T-helper 1 cell treated with Interleukin-12 subunit alpha and Interleukin-12 subunit beta and Interleukin-4 antibody, amounts not matched to agents 30 μg/mL and 1 μg/mL, for 36 hours (primary cell): ENCODE results near the gene CDCA4.
A peak's percentile ranks its signal among the peaks of the same experiment; 100 is the strongest.

Source experiments
- H3K27ac Mint-ChIP-seq: one replicate; pipeline ENCODE4 v1.8.0; 2021; ENCODE audit warnings: mild to moderate bottlenecking, mixed read lengths
- H3K27me3 Mint-ChIP-seq: one replicate; pipeline ENCODE4 v1.8.0; 2021; ENCODE audit warnings: low read depth, mixed read lengths
- H3K36me3 Mint-ChIP-seq: one replicate; pipeline ENCODE4 v1.8.0; 2021; ENCODE audit warnings: low read depth, mixed read lengths
- H3K4me1 Mint-ChIP-seq: one replicate; pipeline ENCODE4 v1.8.0; 2021; ENCODE audit warnings: low read depth, mixed read lengths
- H3K4me3 Mint-ChIP-seq: one replicate; pipeline ENCODE4 v1.8.0; 2021; ENCODE audit warnings: mild to moderate bottlenecking, moderate library complexity, mixed read lengths
- H3K9me3 Mint-ChIP-seq: one replicate; pipeline ENCODE4 v1.8.0; 2021; ENCODE audit warnings: mixed read lengths

The CDCA4 gene

DNA sequence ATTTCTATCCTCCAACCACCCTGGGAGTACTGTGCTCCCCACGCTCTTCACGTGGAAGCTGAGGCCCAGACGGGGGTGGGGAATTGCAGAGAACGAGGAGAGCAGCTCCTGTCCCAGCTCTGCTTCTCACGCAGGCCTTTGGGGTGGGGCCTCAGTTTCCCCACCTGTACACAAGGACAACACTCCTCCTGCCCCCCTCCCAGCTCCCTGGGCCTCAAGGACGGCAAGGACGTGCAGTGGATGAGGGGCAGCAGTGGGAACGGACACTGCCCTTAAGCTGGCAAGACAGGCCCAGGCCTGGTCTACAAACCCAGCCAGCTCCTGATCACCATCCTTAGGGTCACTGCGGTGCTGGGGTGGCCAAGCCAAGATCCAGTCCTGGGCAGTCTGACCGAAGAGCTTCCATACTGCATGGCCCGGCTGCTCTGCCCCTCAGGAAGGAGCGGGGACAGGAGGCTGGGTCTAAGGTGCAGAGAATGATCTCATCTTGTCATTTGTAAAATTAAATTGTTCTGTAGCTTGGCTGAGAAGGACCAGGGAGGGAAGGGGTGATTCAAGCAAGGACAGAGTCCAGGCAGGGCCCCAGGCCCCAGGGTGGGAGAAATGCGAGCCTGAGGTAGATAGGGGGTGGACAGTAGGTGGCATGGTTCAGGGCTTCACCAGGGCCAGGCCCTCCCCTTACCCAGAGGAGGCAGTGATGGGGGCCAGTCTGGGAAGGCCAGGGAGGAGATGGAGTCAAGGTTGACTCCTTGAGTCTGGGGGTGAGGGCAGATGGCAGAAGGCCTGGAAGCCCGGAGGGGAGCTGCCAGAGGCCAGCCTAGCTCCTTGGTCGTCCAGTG lies 36.6 kb downstream of the CDCA4 start:
- peaks cover 16% of the 10 kb centered on the region for H3K27me3 Mint-ChIP-seq
- H3K4me1 Mint-ChIP-seq: peaks cover 5% of the 10 kb centered on the region
- peak overlapping the region; percentile 63 for H3K4me3 Mint-ChIP-seq
- no peaks in the 10 kb centered on the region for H3K9me3 Mint-ChIP-seq
- no peaks in the 10 kb centered on the region for H3K36me3 Mint-ChIP-seq
- peak overlapping the region; percentile 72 for H3K27ac Mint-ChIP-seq

DNA sequence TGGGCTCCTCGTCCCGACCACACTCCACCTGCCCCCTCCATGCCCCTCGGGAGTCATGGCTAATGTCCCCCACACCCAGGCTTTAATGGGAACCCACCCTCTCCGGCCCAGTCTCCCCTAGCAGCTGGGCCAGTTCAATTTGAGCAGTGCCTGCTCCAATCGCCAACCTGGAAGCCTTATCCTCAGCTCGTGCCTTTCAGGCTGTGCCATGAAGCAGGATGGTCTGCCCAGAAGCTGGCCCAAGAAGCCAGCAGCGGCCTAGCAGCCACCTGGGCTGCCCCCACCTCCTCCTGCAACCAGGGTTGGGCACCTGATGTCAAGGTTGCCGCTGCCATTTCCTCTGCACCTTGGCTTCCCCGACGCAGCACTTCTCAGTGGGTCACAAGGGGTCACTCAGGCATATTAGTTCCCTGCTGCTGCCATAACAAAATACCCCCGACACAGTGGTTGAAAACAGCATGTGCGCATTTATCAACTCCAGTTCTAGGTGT lies 37.6 kb downstream of the CDCA4 start:
- H3K27me3 Mint-ChIP-seq: peaks cover 25% of the 10 kb centered on the region
- H3K4me1 Mint-ChIP-seq: peaks cover 7% of the 10 kb centered on the region
- no peak overlapping the region for H3K4me3 Mint-ChIP-seq
- no peaks in the 10 kb centered on the region for H3K36me3 Mint-ChIP-seq
- no peak overlapping the region for H3K27ac Mint-ChIP-seq
- no peaks in the 10 kb centered on the region for H3K9me3 Mint-ChIP-seq

DNA sequence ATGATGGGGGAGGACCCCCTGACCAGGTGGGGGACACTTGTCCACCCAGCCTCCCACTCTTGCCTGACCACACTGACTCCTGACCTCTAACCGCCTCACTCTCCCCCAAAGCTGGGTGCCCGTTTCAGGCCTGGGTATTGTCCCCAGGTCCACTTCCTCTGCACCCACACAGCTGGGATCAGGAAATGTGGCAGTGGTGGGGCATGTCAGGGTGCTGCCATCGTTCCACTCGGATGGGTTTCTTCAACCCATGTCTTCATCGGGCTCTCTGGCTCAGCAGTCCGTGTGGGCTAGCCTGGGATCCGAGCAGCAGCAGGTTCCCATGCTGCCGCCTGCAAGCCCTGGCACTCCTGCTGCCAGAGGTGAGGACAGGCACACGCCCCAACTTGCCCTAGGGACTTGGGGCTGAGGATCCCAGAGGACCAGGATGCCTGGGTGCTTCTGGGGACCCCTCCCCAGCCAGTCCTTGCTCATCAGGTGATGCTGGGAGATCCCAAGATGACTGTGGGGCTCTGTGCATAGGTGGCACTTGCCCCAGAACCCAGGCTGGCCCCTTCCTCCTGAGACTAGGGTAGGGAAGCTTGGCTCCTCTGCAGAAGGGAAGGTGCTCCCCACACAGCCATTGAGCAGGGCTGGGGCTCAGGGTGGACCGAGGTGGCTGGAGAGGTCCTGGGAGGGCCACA lies 38.2 kb downstream of the CDCA4 start:
- Mint-ChIP-seq H3K27me3 (peaks cover 27% of the 10 kb centered on the region), H3K27ac (no peak overlapping the region), H3K9me3 (no peaks in the 10 kb centered on the region)

DNA sequence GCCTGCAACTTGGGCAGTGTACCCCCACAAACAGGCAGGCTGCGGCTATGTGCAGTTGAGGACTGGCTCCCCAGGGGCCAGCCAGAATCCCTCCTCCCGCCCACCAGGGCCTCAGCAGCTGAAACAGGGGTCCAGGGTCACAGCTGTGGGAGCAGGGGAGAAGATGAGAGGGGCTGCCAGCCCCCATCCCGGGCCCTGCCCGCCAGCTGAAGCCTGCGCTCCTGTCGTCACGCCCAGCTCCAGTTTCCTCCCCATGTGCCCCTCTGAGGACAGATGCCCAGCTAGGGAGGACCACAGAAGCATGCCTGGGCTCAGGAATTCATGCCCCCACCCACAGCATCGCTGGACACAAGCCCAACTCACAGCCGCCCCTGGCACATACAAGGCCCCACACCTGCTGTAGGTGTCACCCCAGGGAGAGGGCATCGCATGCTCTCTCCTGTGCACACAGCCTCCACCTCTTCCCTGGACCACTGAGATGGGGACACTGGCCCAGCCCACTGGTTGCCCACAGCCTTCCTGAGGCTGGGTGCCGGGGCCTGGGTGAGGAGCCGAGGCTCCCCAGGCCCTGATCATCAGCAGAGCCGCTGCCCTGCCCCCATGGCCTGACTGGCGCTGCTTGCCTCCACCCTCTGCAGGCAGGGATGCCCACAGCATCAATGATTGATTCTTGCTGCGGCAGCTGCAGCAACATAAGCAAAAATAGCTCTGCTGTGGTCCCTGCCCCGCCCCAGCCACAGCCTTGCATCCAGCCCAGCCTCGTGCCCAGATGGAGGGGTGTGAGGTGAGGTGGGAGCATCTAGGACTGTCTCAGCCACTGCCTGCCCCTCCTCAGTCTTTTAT lies 39.0 kb downstream of the CDCA4 start:
- Mint-ChIP-seq H3K4me1 (peaks cover 4% of the 10 kb centered on the region), H3K9me3 (no peaks in the 10 kb centered on the region), H3K27ac (no peak overlapping the region)

More for the DNA sequence above, 38.2 kb downstream of the CDCA4 start:
- H3K4me1 Mint-ChIP-seq: peaks cover 7% of the 10 kb centered on the region
- no peak overlapping the region for H3K4me3 Mint-ChIP-seq
- no peaks in the 10 kb centered on the region for H3K36me3 Mint-ChIP-seq

DNA sequence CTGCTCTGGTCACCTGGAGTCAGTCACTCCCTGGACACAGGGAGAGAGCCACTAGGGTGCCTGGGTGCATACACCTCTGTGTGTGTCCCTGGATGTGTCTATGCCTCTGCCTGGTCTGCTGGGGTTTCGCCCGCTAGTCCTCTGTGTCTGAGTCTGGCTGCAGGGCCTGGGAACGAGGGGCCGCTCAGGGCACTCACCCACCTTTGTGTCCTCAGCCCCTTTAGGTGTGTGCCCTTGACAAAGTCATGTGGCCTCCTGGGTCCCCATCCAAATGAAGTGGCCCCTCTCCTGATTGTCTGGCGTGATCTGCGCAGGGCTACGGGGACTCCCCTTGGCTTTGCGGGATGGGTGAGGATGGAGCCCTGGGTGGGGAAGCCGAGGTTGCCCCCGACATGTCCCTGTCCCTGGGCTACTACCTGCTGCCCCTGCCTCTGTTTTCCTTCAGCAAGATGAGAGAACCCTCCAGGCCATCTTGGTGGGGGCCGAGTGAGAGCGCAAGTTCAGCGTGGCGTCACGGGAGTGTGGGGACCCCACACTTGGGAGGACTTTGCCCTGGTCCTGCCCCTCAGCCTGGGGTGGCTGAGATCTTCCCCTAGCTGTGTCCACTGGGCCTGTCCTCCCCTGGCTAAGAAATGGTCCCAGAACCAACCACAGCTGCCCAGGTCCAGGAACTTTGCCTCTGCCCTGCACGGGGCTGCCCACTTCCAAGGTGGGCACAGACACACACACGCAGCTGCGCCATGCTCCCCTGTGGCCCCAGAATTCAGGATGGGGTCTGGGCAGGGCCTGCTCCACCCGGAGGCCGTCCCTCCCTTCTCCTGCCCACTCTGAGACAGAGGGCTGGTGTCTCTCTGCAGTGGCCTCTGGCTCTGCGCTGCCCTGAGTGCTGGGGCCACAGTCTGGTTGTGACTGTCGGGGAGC lies 40.0 kb downstream of the CDCA4 start:
- no peak overlapping the region for H3K27ac Mint-ChIP-seq
- no peaks in the 10 kb centered on the region for H3K36me3 Mint-ChIP-seq
- H3K9me3 Mint-ChIP-seq: no peaks in the 10 kb centered on the region

More for the DNA sequence above, 39.0 kb downstream of the CDCA4 start:
- Mint-ChIP-seq H3K4me3 (no peak overlapping the region), H3K27me3 (peaks cover 28% of the 10 kb centered on the region), H3K36me3 (no peaks in the 10 kb centered on the region)

DNA sequence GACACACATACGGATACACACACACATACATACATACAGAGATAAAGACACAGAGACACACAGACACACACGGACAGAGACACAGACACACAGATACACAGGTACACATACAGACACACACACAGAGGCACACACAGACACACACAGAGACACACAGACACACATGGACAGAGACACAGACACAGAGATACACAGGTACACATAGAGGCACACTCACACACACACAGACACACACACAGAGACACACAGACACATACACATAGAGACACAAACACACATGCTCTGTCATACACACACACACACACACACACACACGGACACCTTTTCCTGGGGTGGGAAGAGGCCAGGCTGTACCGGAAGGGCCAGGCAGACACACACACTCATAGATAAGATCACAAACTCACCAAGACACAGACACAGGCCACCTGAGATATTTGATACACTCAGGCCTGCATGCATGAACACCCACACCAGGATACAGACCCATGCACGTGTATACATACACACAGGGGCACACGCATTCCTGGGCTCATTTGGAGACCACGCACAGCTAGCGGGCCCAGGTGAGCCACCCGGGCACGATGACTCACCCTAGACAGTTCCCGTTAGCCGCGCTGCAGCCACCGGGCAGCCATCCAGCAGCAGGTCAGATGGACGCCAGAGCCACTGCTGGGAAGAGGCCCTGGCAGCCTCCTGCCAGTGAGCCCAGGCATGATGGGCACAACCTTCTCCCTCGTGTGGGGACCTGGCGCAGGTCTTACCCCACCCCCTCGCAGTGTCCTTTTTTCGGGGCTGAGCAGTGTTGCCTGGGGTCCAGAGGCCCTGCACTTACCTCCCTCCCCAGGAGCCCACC lies 40.9 kb downstream of the CDCA4 start:
- no peaks in the 10 kb centered on the region for H3K36me3 Mint-ChIP-seq
- H3K27ac Mint-ChIP-seq: no peak overlapping the region
- no peaks in the 10 kb centered on the region for H3K9me3 Mint-ChIP-seq
- H3K27me3 Mint-ChIP-seq: peaks cover 29% of the 10 kb centered on the region
- peaks cover 7% of the 10 kb centered on the region for H3K4me1 Mint-ChIP-seq
- H3K4me3 Mint-ChIP-seq: no peak overlapping the region

More for the DNA sequence above, 40.0 kb downstream of the CDCA4 start:
- no peak overlapping the region for H3K4me3 Mint-ChIP-seq
- peaks cover 7% of the 10 kb centered on the region for H3K4me1 Mint-ChIP-seq
- H3K27me3 Mint-ChIP-seq: peaks cover 29% of the 10 kb centered on the region

DNA sequence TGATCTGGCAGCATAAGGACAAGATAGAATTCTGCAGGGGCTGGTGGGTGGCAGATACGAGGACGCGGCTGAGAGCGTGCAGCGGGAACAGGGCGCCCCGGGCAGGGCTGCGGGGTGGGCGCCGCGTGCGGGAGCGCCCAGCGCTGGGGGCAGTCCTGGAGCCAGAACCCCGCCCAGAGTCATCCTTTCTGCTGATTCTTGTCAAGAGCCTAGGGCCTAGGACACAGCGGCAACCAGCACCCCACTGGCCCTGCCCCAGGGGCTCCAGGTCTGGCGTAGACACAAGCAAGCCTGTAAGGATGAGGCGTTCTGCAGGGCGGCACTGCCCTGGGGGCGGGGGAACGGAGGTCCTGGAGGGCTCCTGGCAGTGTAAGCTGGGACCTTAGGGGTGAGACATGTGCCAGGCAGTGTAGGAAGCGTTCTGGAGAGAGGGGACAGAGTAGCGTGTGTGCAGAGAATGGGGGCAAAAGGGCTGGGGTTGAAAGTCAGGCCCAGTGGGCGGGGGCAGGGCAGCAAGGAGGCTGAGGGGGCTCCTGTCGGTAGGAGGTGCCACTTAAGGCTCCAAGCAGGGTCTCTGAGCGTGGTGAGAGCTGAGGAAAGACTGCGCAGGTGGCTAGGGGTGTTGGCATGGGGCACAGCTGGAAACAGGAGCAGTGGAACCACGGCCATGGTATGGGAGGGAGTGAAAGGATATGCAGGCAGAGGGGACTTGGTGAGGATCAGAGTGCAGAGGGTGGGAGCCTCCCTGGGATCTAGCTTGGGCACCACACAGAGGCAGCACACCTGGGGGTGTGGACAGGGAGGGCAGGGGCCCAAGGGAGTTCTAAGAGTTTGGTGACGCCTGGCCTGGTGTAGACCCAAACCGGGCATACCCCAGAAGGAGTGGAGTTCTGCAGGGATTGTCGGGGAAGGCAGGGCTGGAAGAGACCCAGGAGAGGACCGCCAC lies 41.9 kb downstream of the CDCA4 start:
- Mint-ChIP-seq H3K27ac (no peak overlapping the region), H3K27me3 (peaks cover 29% of the 10 kb centered on the region), H3K4me3 (peak overlapping the region; percentile 49), H3K4me1 (peaks cover 7% of the 10 kb centered on the region), H3K9me3 (no peaks in the 10 kb centered on the region), H3K36me3 (no peaks in the 10 kb centered on the region)

DNA sequence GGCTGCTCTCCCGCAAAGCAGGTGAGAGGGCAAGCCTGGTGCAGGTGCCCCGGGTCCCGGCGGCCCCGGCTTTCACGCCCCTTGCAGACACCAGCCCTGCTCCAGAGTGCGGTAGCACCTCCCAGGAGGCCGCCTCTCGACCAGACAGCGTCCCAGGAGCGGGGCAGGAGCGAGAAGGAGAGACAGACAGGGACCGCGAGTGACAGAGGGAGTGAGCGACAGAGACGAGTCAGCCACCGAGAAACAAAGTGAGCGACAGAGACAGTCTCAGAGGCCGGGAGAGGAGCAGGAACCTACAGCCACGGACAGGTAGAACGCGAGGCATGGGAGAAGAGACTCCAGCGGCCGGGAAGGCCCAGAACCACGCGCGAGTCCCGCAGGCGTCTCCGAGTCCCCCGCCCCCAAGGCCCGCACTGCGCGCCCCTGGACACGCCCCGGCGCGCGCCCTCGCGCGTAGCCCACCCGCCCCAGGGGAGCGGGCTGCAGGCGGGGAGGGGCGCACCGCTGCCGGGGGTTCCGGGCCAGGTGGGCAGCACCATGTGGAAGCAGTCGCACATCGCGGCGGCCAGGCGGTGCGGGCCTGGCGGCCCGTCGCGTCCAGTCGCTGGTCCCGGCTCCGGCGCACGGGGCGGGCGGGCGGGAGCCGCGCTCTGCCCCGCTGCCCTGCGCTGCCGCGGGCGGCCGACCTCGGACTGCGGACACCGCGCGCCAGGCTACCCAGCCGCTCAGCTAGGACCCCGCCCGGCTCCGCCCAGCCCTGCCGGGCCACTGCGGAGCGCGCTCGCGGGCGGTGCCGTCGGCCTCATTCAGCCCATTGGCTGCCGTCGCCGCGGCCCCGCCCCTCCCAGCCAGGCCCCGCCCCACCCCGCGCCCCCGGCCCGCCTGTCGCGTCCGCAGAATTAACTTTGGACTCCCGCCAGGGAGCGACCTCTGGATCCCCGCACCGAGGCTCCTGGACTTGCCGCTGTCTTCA lies 42.9 kb downstream of the CDCA4 start, which contains the start of gene AHNAK2:
Gene AHNAK2 (minus strand): TSS at position 694 of the 973 bp plus-strand sequence. CDS start 137 bp downstream, at position 557.
- Mint-ChIP-seq H3K27me3 (peaks cover 29% of the 10 kb centered on the region), H3K4me3 (peak within 1 kb of the TSS; percentile 79), H3K27ac (no peak within 1 kb of the TSS), H3K36me3 (no peaks in the 10 kb centered on the region), H3K9me3 (no peaks in the 10 kb centered on the region), H3K4me1 (peaks cover 5% of the 10 kb centered on the region)

DNA sequence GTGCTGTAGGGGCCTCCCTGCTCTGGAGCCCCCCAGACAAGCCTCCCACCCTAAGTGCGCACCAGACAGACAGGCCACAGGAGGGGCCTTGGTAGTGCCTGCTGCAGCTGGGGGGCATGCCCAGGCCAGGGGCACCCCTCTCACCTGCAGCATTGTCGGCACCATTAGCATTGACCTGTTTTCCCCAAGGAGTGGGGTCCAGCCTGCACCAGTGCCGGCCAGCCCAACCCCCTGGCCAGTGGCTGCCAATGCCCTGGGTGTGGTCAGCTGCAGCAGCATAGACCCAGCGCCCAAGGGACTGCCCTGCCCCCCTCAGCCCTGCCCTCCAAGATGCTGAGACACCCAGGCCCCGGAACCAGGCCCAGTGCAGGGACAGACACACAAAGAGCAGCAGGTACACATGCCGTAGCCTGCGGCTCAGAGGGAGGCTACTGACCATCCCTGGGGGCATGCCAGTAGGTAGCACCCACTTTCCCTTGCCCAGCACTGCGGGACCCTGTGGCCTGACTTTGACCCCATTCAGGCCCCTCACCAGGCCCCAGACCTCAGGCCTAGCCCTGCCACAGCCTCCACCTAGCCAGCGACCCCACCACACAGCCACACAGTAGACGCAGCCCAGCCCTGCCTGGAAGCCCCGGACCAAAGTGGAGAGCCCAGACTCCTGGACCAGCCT lies 43.7 kb downstream of the CDCA4 start:
- H3K27ac Mint-ChIP-seq: no peak overlapping the region
- no peaks in the 10 kb centered on the region for H3K9me3 Mint-ChIP-seq
- H3K36me3 Mint-ChIP-seq: no peaks in the 10 kb centered on the region
- H3K4me3 Mint-ChIP-seq: peak overlapping the region; percentile 49
- peaks cover 29% of the 10 kb centered on the region for H3K27me3 Mint-ChIP-seq
- peaks cover 5% of the 10 kb centered on the region for H3K4me1 Mint-ChIP-seq

DNA sequence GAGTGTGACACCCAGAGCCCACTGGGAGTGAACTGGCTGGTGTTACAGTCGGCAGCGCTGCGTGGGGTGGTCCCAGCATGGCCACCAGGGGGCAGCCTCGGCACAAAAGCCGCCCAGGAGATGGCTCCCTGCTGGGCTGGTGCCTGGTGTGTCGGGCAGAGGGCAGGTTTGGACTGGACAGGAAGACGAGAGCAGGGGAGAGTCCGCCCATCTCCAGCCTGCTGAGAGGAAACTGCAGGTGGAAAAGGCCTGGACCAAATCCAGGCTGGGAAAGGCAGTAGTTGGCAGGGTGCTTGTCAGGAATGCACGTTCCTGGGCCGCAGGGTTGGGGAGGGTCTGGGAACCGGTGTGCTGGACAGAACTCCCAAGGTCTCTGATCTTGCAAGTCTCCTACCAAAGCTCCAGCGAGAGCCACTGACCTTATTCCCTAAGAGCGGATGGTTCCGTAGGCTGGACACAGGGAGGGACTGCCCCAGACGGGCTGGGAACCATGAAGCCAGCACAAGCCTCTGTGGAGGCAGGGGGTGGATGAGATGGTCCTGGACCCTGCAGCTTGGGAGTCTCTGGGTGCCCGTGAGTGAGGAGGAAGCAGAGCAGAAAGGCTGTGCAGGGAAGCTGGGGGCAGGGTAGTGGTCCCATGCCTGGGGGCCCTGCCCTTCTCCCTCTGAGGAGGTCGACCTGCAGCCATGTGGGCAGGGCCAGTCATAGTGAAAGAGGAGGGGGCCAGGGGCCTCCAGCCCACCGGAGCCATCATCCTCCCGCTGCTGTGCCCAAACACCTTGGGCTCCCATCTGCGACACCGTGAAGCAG lies 44.5 kb downstream of the CDCA4 start:
- Mint-ChIP-seq H3K4me1 (peaks cover 5% of the 10 kb centered on the region), H3K27me3 (peaks cover 29% of the 10 kb centered on the region), H3K27ac (no peak overlapping the region), H3K9me3 (no peaks in the 10 kb centered on the region), H3K36me3 (no peaks in the 10 kb centered on the region), H3K4me3 (peak overlapping the region; percentile 61)
